Astrocyte of the cerebellum (primary cell): Measurements from ENCODE around the gene APEH.

Source experiments
- DNase-seq: peaks from one replicate; pipeline ENCODE4 v3.0.0-alpha.2; 2011; ENCODE audit warnings: low read depth
- H3K4me3 ChIP-seq: 2 replicates; pipeline ENCODE4 v1.5.1; 2011; ENCODE audit warnings: mild to moderate bottlenecking, low read depth, low read length, moderate library complexity
- in situ Hi-C: cut with HindIII; loops from 2 replicates; pipeline ENCODE4 v1.10.0; 2017; ENCODE audit warnings: low sequenced_read_pairs
- TF ChIP-seq, protein P1 (sequence below): IDR thresholded peaks from 2 replicates; pipeline ENCODE4 v1.5.1; 2012; ENCODE audit warnings: low read length, low read depth, moderate library complexity, mild to moderate bottlenecking; ENCODE audit errors: missing control alignments

APEH gene

DNA sequence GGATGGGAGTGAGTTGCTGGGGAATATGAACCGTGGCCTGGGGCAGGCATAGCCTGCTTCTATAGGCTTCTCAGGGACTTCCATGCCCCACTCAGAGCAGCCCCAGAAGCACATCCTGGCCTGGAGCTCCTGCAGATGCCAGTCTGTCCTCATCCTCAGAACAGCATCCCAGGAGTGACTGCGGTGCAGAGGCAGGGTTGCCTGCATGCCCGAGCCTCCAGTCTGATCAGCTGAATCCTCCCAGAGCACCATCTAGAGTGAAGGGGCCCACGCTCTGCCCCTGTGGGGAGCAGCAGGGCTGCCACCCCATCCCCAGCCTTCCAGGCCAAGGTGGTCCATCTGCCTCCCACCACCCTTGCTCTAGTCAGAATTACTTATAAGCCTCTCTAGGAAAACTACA is 44.7 kb upstream of the APEH start:
- no peak for DNase-seq
- H3K4me3 ChIP-seq, result no peak overlapping the region
- TF ChIP-seq, protein P1, sequence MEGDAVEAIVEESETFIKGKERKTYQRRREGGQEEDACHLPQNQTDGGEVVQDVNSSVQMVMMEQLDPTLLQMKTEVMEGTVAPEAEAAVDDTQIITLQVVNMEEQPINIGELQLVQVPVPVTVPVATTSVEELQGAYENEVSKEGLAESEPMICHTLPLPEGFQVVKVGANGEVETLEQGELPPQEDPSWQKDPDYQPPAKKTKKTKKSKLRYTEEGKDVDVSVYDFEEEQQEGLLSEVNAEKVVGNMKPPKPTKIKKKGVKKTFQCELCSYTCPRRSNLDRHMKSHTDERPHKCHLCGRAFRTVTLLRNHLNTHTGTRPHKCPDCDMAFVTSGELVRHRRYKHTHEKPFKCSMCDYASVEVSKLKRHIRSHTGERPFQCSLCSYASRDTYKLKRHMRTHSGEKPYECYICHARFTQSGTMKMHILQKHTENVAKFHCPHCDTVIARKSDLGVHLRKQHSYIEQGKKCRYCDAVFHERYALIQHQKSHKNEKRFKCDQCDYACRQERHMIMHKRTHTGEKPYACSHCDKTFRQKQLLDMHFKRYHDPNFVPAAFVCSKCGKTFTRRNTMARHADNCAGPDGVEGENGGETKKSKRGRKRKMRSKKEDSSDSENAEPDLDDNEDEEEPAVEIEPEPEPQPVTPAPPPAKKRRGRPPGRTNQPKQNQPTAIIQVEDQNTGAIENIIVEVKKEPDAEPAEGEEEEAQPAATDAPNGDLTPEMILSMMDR, result no peak
- in situ Hi-C loops, result no loop called here

GRCh38 chr3:49629866-49630265 is 44.3 kb upstream of the APEH start:
- TF ChIP-seq, protein P1, result no peak
- in situ Hi-C loops, result no loop called here
- DNase-seq, result no peak
- H3K4me3 ChIP-seq, result no peak overlapping the region

DNA sequence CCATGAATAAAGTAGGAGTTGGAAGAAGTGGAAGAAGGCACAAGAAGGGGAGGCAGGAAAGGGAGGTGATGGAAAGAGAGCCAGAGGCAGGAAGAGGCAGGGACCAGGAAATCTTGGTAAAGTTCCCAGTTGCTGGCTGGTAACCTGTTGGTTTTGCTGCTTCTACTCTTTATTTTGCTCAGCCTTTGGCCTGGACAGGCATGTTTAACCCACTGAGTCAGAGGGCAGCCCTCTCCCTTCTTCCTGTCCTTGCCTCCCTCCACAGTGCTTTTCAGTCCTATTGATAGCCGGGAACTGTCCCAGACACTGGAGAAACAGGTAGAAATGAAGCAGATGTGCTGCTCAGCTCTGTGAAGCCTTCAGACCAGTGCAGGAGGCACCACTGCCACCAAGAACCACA is 43.4 kb upstream of the APEH start:
- no peak for DNase-seq
- H3K4me3 ChIP-seq, result no peak overlapping the region
- in situ Hi-C loops, result no loop called here
- TF ChIP-seq, protein P1, result no peak

DNA sequence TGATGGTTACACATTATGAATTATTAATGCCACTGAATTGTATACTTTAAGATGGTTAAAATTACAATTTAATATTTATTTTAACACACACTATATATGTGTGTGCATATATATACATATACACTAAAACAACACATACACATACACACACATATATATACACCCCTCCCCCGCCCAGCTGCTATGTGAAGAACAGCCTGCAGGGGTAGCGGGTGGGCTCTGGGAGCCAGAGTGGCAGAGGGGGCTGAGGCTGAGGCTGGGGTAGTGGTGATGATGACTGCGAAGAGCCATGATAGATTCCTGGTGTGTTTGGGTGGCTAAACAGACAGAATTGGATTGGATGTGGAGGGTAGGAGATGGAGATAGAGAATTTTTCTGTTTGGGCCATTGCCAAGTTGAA is 39.4 kb upstream of the APEH start:
- in situ Hi-C loops, result no loop called here
- TF ChIP-seq, protein P1, result no peak
- no peak for DNase-seq

GRCh38 chr3:49636883-49637609 is 37.1 kb upstream of the APEH start:
- TF ChIP-seq, protein P1, result no peak
- in situ Hi-C loops, result no loop called here
- DNase-seq, result no peak
- H3K4me3 ChIP-seq, result no peak overlapping the region

More for the DNA sequence above, 39.4 kb upstream of the APEH start:
- H3K4me3 ChIP-seq, result no peak overlapping the region

GRCh38 chr3:49638445-49638844 is 35.7 kb upstream of the APEH start:
- no peak for DNase-seq
- H3K4me3 ChIP-seq, result no peak overlapping the region
- TF ChIP-seq, protein P1, result no peak
- in situ Hi-C loops, result no loop called here

GRCh38 chr3:49639551-49639950 is 34.6 kb upstream of the APEH start:
- TF ChIP-seq, protein P1, result no peak
- no peak for DNase-seq
- no peak overlapping the region for H3K4me3 ChIP-seq
- in situ Hi-C loops, result no loop called here
